Caco-2 (cell line): ENCODE measurements around the gene TMPRSS15. TPM values are rescaled to one million over a fixed set of nuclear protein-coding genes. Genes with fewer than 3 reads are reported as not detected.
A peak's percentile ranks its signal among the peaks of the same experiment; 100 is the strongest.

Experiments used
- BruUV-seq: library from RNA; stranded (reverse); fragments of 400-500 nt; replicated peaks from 2 replicates; lab custom pipeline; 2021; lab: Mats Ljungman, UMichigan
- CTCF ChIA-PET: fragments of 300-600 bp; sonication (Branson Sonifier 250); formaldehyde crosslinking; loops from one replicate; lab custom pipeline; 2022; ENCODE audit warnings: antibody characterized with exemption; lab: Charles Lee
- POLR2A ChIA-PET: fragments of 300-600 bp; sonication (Branson Sonifier 250); formaldehyde crosslinking; loops from one replicate; lab custom pipeline; 2022; ENCODE audit warnings: antibody characterized with exemption; lab: Charles Lee
- DNase-seq, 2 experiments: peaks; one replicate each; pipeline versions ENCODE4 v3.0.0 to v3.0.0-alpha.2; 2020 to 2022
- H3K27me3 ChIP-seq: replicated peaks from 2 replicates; pipeline ENCODE4 v1.6.0; 2011; ENCODE audit warnings: low read length; ENCODE audit not compliant: control insufficient read depth, insufficient read depth
- H3K36me3 ChIP-seq: 2 replicates; pipeline ENCODE4 v1.5.1; 2011; ENCODE audit warnings: low read length; ENCODE audit not compliant: control insufficient read depth, insufficient read depth
- H3K4me1 ChIP-seq: fragments of 250-450 bp; sonication (Bioruptor Pico); 2 replicates; pipeline ENCODE4 v1.5.1; 2020; ENCODE audit warnings: mild to moderate bottlenecking
- H3K4me3 ChIP-seq: 2 replicates; pipeline ENCODE4 v1.5.1; 2011; ENCODE audit warnings: low read depth, mild to moderate bottlenecking, control low read depth, low read length
- H3K9me3 ChIP-seq: fragments of 250-450 bp; sonication (Bioruptor Pico); 2 replicates; pipeline ENCODE4 v1.5.1; 2020; ENCODE audit warnings: mild to moderate bottlenecking, moderate library complexity
- H3K27ac Mint-ChIP-seq: one replicate; pipeline ENCODE4 v1.8.0; 2022; ENCODE audit warnings: mixed read lengths; ENCODE audit not compliant: unreplicated experiment
- H3K27me3 Mint-ChIP-seq: one replicate; pipeline ENCODE4 v1.8.0; 2022; ENCODE audit warnings: mixed read lengths; ENCODE audit not compliant: insufficient read depth, unreplicated experiment
- H3K36me3 Mint-ChIP-seq: one replicate; pipeline ENCODE4 v1.8.0; 2022; ENCODE audit warnings: mild to moderate bottlenecking, mixed read lengths; ENCODE audit not compliant: insufficient read depth, unreplicated experiment
- H3K4me1 Mint-ChIP-seq: one replicate; pipeline ENCODE4 v1.8.0; 2022; ENCODE audit warnings: low read depth, mixed read lengths; ENCODE audit not compliant: unreplicated experiment
- H3K4me3 Mint-ChIP-seq: one replicate; pipeline ENCODE4 v1.8.0; 2022; ENCODE audit warnings: mild to moderate bottlenecking, moderate library complexity, mixed read lengths; ENCODE audit not compliant: unreplicated experiment
- H3K9me3 Mint-ChIP-seq: one replicate; pipeline ENCODE4 v1.8.0; 2022; ENCODE audit warnings: mixed read lengths; ENCODE audit not compliant: unreplicated experiment
- intact Hi-C: fragments of 100-400 bp; cut with micrococcal nuclease; formaldehyde crosslinking; loops from one replicate; pipeline ENCODE4 v1.10.0; 2022; ENCODE audit not compliant: unreplicated experiment
- total RNA-seq: library from RNA; stranded (reverse); gene quantifications from 2 replicates; pipeline ENCODE4 v1.2.3, GENCODE V29; 2022
- TF ChIP-seq, protein P1 (sequence below), 2 experiments: fragments of 200-600 bp in 1 of 2; IDR thresholded peaks; 1 replicate in 1 of 2; 2 replicates in 1 of 2; pipeline versions ENCODE4 v1.5.1 to v1.8.0; 2011 to 2022; ENCODE audit warnings: antibody characterized with exemption in 1 of 2, control low read depth in 1 of 2, inconsistent platforms in 1 of 2, low read depth in 1 of 2, low read length in 1 of 2, mild to moderate bottlenecking in 1 of 2, moderate library complexity in 1 of 2; ENCODE audit not compliant: insufficient read depth in 1 of 2, severe bottlenecking in 1 of 2, unreplicated experiment in 1 of 2

TMPRSS15 gene
- total RNA-seq, 1 experiment from 2014 or later = not detected

- no peak overlapping the region for H3K27ac Mint-ChIP-seq
- POLR2A ChIA-PET = no interaction called here
- H3K9me3 ChIP-seq = no peaks in the 10 kb centered on the region
- H3K36me3 ChIP-seq = no peaks in the 10 kb centered on the region
- TF ChIP-seq, protein P1, sequence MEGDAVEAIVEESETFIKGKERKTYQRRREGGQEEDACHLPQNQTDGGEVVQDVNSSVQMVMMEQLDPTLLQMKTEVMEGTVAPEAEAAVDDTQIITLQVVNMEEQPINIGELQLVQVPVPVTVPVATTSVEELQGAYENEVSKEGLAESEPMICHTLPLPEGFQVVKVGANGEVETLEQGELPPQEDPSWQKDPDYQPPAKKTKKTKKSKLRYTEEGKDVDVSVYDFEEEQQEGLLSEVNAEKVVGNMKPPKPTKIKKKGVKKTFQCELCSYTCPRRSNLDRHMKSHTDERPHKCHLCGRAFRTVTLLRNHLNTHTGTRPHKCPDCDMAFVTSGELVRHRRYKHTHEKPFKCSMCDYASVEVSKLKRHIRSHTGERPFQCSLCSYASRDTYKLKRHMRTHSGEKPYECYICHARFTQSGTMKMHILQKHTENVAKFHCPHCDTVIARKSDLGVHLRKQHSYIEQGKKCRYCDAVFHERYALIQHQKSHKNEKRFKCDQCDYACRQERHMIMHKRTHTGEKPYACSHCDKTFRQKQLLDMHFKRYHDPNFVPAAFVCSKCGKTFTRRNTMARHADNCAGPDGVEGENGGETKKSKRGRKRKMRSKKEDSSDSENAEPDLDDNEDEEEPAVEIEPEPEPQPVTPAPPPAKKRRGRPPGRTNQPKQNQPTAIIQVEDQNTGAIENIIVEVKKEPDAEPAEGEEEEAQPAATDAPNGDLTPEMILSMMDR (IDR thresholded peaks at IDR 0.05; ENCODE audit: insufficient read depth in 1 of 2, low read depth in 1 of 2, low read length in 1 of 2, severe bottlenecking in 1 of 2, unreplicated experiment in 1 of 2) = no peak
- no peak overlapping the region for H3K4me3 Mint-ChIP-seq
- no peak for DNase-seq
- H3K27me3 Mint-ChIP-seq = peaks cover 3% of the 10 kb centered on the region
- H3K9me3 Mint-ChIP-seq = no peaks in the 10 kb centered on the region
- no TSS peak for BruUV-seq
- H3K4me3 ChIP-seq = no peak overlapping the region
- H3K27me3 ChIP-seq = no peaks in the 10 kb centered on the region
- no peaks in the 10 kb centered on the region for H3K4me1 Mint-ChIP-seq
- H3K36me3 Mint-ChIP-seq = no peaks in the 10 kb centered on the region
- H3K4me1 ChIP-seq = no peaks in the 10 kb centered on the region
- CTCF ChIA-PET = no interaction called here
- intact Hi-C loops = no loop called here
These were observed 30.0 kb downstream of the TMPRSS15 start for GRCh38 chr21:18373606-18374005.

- Histone ChIP-seq H3K27me3 (no peaks in the 10 kb centered on the region), H3K4me1 (no peaks in the 10 kb centered on the region), H3K4me3 (no peak overlapping the region), H3K9me3 (no peaks in the 10 kb centered on the region), H3K36me3 (no peaks in the 10 kb centered on the region)
- no peak overlapping the region for H3K4me3 Mint-ChIP-seq
- no peaks in the 10 kb centered on the region for H3K9me3 Mint-ChIP-seq
- no peaks in the 10 kb centered on the region for H3K4me1 Mint-ChIP-seq
- H3K36me3 Mint-ChIP-seq = no peaks in the 10 kb centered on the region
- intact Hi-C loops = no loop called here
- no peak for DNase-seq
- H3K27ac Mint-ChIP-seq = no peak overlapping the region
- H3K27me3 Mint-ChIP-seq = peaks cover 6% of the 10 kb centered on the region
- TF ChIP-seq, protein P1 (IDR thresholded peaks at IDR 0.05; ENCODE audit: insufficient read depth in 1 of 2, low read depth in 1 of 2, low read length in 1 of 2, severe bottlenecking in 1 of 2, unreplicated experiment in 1 of 2) = no peak
- BruUV-seq = no TSS peak
- CTCF ChIA-PET = no interaction called here
- POLR2A ChIA-PET = no interaction called here
These were observed 33.3 kb downstream of the TMPRSS15 start for GRCh38 chr21:18370301-18370700.

DNA sequence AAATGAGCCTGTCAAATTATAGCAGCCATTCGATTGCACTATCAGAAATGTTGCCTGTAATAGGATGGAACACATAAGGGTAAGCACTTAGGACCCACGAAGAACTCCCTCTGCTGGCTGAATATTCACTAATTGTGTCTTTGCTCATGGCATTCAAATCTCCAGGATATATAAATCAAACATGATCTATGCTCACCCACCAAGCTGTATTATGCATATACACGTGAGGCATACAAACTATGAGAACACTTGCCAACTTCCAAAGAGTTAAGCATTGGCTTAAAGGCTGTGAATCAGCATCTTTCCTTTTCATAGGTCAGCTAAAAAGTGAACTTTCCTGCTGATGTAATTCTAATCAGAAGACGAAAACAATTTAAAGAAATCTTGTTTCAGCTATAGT lies 34.5 kb downstream of the TMPRSS15 start:
- no peak overlapping the region for H3K27ac Mint-ChIP-seq
- BruUV-seq = no TSS peak
- TF ChIP-seq, protein P1 (IDR thresholded peaks at IDR 0.05; ENCODE audit: insufficient read depth in 1 of 2, low read depth in 1 of 2, low read length in 1 of 2, severe bottlenecking in 1 of 2, unreplicated experiment in 1 of 2) = peak in 1 of 2 experiments; percentile 54
- peak in 1 of 2 experiments; percentile 9 for DNase-seq
- Histone ChIP-seq H3K4me3 (no peak overlapping the region), H3K9me3 (no peaks in the 10 kb centered on the region), H3K27me3 (no peaks in the 10 kb centered on the region), H3K4me1 (no peaks in the 10 kb centered on the region), H3K36me3 (no peaks in the 10 kb centered on the region)
- H3K4me3 Mint-ChIP-seq = no peak overlapping the region
- intact Hi-C loops = loop anchor here (1.0 to 5.0 kb wide), 3 partner anchors 74 to 692 kb away; no protein-coding TSS in a partner anchor
- H3K36me3 Mint-ChIP-seq = no peaks in the 10 kb centered on the region
- CTCF ChIA-PET = no interaction called here
- POLR2A ChIA-PET = no interaction called here
- H3K4me1 Mint-ChIP-seq = no peaks in the 10 kb centered on the region
- H3K27me3 Mint-ChIP-seq = peaks cover 4% of the 10 kb centered on the region
- no peaks in the 10 kb centered on the region for H3K9me3 Mint-ChIP-seq
